ENCODE data around the gene STARD13.

DNA sequence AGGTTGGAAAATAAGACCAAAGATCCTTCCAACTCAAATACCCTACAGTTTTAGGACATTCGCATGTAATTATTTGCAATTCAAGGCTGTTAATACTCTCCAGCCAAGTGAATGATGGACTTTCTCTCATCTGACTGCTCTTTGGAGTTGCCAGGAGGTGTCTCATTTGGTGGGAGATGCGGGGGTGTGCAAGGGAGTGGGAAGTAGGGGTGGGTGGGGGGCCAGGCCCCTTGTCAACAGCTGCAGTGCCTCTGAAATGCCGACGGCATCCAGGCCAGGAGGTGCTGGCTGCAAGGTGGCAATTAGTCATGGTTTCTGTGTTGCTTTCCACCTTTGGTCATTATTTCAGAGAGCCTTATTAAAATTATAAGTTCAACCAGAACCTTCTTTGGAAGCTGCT, 147.8 kb downstream of the STARD13 start:
- TF ChIP-seq POLR2A (IDR thresholded peaks at IDR 0.05) (no peak), EP300 (IDR thresholded peaks at IDR 0.05) (no peak)
- TF ChIP-seq, protein P1, sequence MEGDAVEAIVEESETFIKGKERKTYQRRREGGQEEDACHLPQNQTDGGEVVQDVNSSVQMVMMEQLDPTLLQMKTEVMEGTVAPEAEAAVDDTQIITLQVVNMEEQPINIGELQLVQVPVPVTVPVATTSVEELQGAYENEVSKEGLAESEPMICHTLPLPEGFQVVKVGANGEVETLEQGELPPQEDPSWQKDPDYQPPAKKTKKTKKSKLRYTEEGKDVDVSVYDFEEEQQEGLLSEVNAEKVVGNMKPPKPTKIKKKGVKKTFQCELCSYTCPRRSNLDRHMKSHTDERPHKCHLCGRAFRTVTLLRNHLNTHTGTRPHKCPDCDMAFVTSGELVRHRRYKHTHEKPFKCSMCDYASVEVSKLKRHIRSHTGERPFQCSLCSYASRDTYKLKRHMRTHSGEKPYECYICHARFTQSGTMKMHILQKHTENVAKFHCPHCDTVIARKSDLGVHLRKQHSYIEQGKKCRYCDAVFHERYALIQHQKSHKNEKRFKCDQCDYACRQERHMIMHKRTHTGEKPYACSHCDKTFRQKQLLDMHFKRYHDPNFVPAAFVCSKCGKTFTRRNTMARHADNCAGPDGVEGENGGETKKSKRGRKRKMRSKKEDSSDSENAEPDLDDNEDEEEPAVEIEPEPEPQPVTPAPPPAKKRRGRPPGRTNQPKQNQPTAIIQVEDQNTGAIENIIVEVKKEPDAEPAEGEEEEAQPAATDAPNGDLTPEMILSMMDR (IDR thresholded peaks at IDR 0.05), result no peak

Data from stomach (tissue), 4 donors.